NCI-H2107 (cell line): Measurements from ENCODE around the gene KRT9.
"Not testable (repeated sequence)": the region's sequence is repeated elsewhere in the genome, so short reads cannot be mapped to it uniquely, and the experiment has no call there.

ENCODE experiments used
- DNase-seq: peaks from one replicate; lab custom pipeline; 2025; lab: John Stamatoyannopoulos, UW

Gene KRT9

GRCh38 chr17:41602524-41602923 lies 30.7 kb upstream of the KRT9 start:
- DNase-seq = no peak

- no peak for DNase-seq
Measured at GRCh38 chr17:41600318-41600717, 28.5 kb upstream of the KRT9 start.

GRCh38 chr17:41599680-41600079 lies 27.8 kb upstream of the KRT9 start:
- no peak for DNase-seq

- no peak for DNase-seq
Measured at GRCh38 chr17:41595585-41595984, 23.7 kb upstream of the KRT9 start.

- DNase-seq = no peak
Measured at GRCh38 chr17:41594363-41594915, 22.6 kb upstream of the KRT9 start.

GRCh38 chr17:41593306-41593981 lies 21.6 kb upstream of the KRT9 start:
- DNase-seq = no peak

- DNase-seq = no peak
Measured at GRCh38 chr17:41592601-41593305, 20.9 kb upstream of the KRT9 start.

- DNase-seq = no peak
Measured at GRCh38 chr17:41589301-41589700, 17.4 kb upstream of the KRT9 start.

- DNase-seq = no peak
Measured at GRCh38 chr17:41588126-41588810, 16.4 kb upstream of the KRT9 start.

- DNase-seq = no peak
Measured at GRCh38 chr17:41586863-41587495, 15.1 kb upstream of the KRT9 start, which contains the start of gene KRT14. TSS of gene KRT14 (minus strand) at chr17:41586895. CDS start at chr17:41586834, 61 bp downstream.

- DNase-seq = no peak
Measured at GRCh38 chr17:41585301-41586056, 13.6 kb upstream of the KRT9 start.

GRCh38 chr17:41584331-41584927 lies 12.6 kb upstream of the KRT9 start:
- not testable (repeated sequence) for DNase-seq

- DNase-seq = no peak
Measured at GRCh38 chr17:41583137-41584127, 11.6 kb upstream of the KRT9 start.

- not testable (repeated sequence) for DNase-seq
Measured at GRCh38 chr17:41582061-41582968, 10.5 kb upstream of the KRT9 start.

GRCh38 chr17:41581366-41582060 lies 9.7 kb upstream of the KRT9 start:
- DNase-seq = no peak

- DNase-seq = no peak
Measured at GRCh38 chr17:41580687-41581365, 9.0 kb upstream of the KRT9 start.

GRCh38 chr17:41580244-41580575 lies 8.4 kb upstream of the KRT9 start:
- DNase-seq = no peak
